SK-N-SH (cell line): ENCODE data around the gene MRPS11. TPM values are rescaled to one million over a fixed set of nuclear protein-coding genes. Genes with fewer than 3 reads are reported as not detected.
"Not testable (repeated sequence)": the region's sequence is repeated elsewhere in the genome, so short reads cannot be mapped to it uniquely, and the experiment has no call there.

Experiments
- CTCF ChIA-PET: fragments of 300-600, 350-600 bp; formaldehyde crosslinking; extraction: SDS; loops from one replicate; lab custom pipeline; 2021; lab: Yijun Ruan, JAX
- POLR2A ChIA-PET: fragments of 350-600 bp; sonication (Branson Sonifier 250); formaldehyde crosslinking; extraction: SDS; loops from one replicate; lab custom pipeline; 2020; ENCODE audit warnings: antibody characterized with exemption, inconsistent platforms; lab: Yijun Ruan, JAX
- DNase-seq: peaks from one replicate; pipeline ENCODE4 v3.0.0; 2012
- H2AFZ ChIP-seq: fragments of 200-600 bp; sonication (generic); 2 replicates; pipeline ENCODE4 v1.8.1; 2016; ENCODE audit warnings: antibody characterized with exemption, mild to moderate bottlenecking, low read depth
- H3F3A ChIP-seq: fragments of 200-600 bp; sonication (generic); replicated peaks from 2 replicates; pipeline ENCODE3; 2016; ENCODE audit warnings: antibody characterized with exemption, mild to moderate bottlenecking; ENCODE audit not compliant: insufficient read depth
- H3K27ac ChIP-seq, 2 experiments: fragments of 200-500 bp in 1 of 2; fragments of 200-600 bp in 1 of 2; sonication (Bioruptor generic) in 1 of 2; sonication (generic), shearing (Covaris generic) in 1 of 2; 2 replicates each; pipeline versions ENCODE4 v1.5.1 to v1.6.1; 2014 to 2016; ENCODE audit warnings: low read depth in 2 of 2, inconsistent platforms in 1 of 2, low read length in 1 of 2, mild to moderate bottlenecking in 1 of 2, mixed read lengths in 1 of 2
- H3K27me3 ChIP-seq: fragments of 200-600 bp; sonication (generic), shearing (Covaris generic); 2 replicates; pipeline ENCODE4 v1.6.1; 2016; ENCODE audit warnings: mixed run types; ENCODE audit not compliant: insufficient read depth
- H3K36me3 ChIP-seq, 2 experiments: fragments of 200-500 bp in 1 of 2; fragments of 200-600 bp in 1 of 2; sonication (Bioruptor generic) in 1 of 2; sonication (generic) in 1 of 2; replicated peaks in 1 of 2; 2 replicates each; pipeline versions ENCODE3 to v1.5.1; 2014 to 2016; ENCODE audit warnings: low read length in 1 of 2, mild to moderate bottlenecking in 1 of 2; ENCODE audit not compliant: insufficient read depth in 2 of 2, control insufficient read depth in 1 of 2
- H3K4me1 ChIP-seq, 2 experiments: fragments of 200-500 bp in 1 of 2; fragments of 200-600 bp in 1 of 2; sonication (Bioruptor generic) in 1 of 2; sonication (generic), shearing (Covaris generic) in 1 of 2; 2 replicates each; pipeline versions ENCODE4 v1.5.1 to v1.6.1; 2014 to 2016; ENCODE audit warnings: low read depth in 1 of 2, low read length in 1 of 2, mixed run types in 1 of 2; ENCODE audit not compliant: insufficient read depth in 2 of 2, control insufficient read depth in 1 of 2
- H3K4me2 ChIP-seq: fragments of 200-600 bp; sonication (generic), shearing (Covaris generic); 2 replicates; pipeline ENCODE4 v1.6.1; 2017; ENCODE audit warnings: mixed run types
- H3K4me3 ChIP-seq, 2 experiments: fragments of 200-500 bp in 1 of 2; fragments of 200-600 bp in 1 of 2; sonication (Bioruptor generic) in 1 of 2; sonication (generic), shearing (Covaris generic) in 1 of 2; 2 replicates each; pipeline versions ENCODE4 v1.5.1 to v1.8.1; 2014 to 2016; ENCODE audit warnings: low read depth in 2 of 2, inconsistent platforms in 1 of 2, low read length in 1 of 2, mild to moderate bottlenecking in 1 of 2, mixed read lengths in 1 of 2, moderate library complexity in 1 of 2
- H3K79me2 ChIP-seq: fragments of 200-600 bp; sonication (generic); 2 replicates; pipeline ENCODE4 v1.8.1; 2017; ENCODE audit warnings: mild to moderate bottlenecking; ENCODE audit not compliant: insufficient read depth
- H3K9ac ChIP-seq: fragments of 200-600 bp; sonication (generic); 2 replicates; pipeline ENCODE4 v1.6.1; 2017; ENCODE audit warnings: mixed run types
- H3K9me2 ChIP-seq: fragments of 200-600 bp; sonication (generic); 2 replicates; pipeline ENCODE4 v1.6.1; 2017; ENCODE audit warnings: mixed run types
- H3K9me3 ChIP-seq: fragments of 200-600 bp; sonication (generic); 2 replicates; pipeline ENCODE4 v1.6.1; 2017; ENCODE audit warnings: mixed run types, mild to moderate bottlenecking, moderate library complexity
- H4K20me1 ChIP-seq: fragments of 200-600 bp; sonication (generic); 2 replicates; pipeline ENCODE4 v1.6.1; 2017; ENCODE audit warnings: mild to moderate bottlenecking, mixed run types; ENCODE audit not compliant: insufficient read depth
- EP300 ChIP-seq, 2 experiments: IDR thresholded peaks; 2 replicates each; pipeline versions ENCODE4 v1.4.0 to v1.6.1; 2012; ENCODE audit warnings: borderline replicate concordance in 1 of 2, low read depth in 1 of 2, low read length in 1 of 2
- FOXJ3 ChIP-seq: sonication (generic); formaldehyde crosslinking; IDR thresholded peaks from 2 replicates; pipeline ENCODE4 v1.5.1; 2020; ENCODE audit warnings: mild to moderate bottlenecking, missing genetic modification reagents
- GATA2 ChIP-seq: sonication (generic); formaldehyde crosslinking; IDR thresholded peaks from 2 replicates; pipeline ENCODE4 v1.5.0; 2020; ENCODE audit warnings: mild to moderate bottlenecking, missing genetic modification reagents
- JUND ChIP-seq: IDR thresholded peaks from 2 replicates; pipeline ENCODE4 v1.4.0; 2012
- POLR2AphosphoS5 ChIP-seq: IDR thresholded peaks from 2 replicates; pipeline ENCODE4 v1.6.1; 2012; ENCODE audit warnings: low read depth, low read length
- RFX5 ChIP-seq: IDR thresholded peaks from 2 replicates; pipeline ENCODE4 v1.6.1; 2012; ENCODE audit warnings: mild to moderate bottlenecking, improper control_type of control experiment, low read length
- SIN3A ChIP-seq: IDR thresholded peaks from 2 replicates; pipeline ENCODE4 v1.6.1; 2012; ENCODE audit warnings: low read depth, mild to moderate bottlenecking, low read length, moderate library complexity, borderline replicate concordance
- TAF1 ChIP-seq: IDR thresholded peaks from 2 replicates; pipeline ENCODE4 v1.6.1; 2012; ENCODE audit warnings: low read depth, mild to moderate bottlenecking, low read length, moderate library complexity, borderline replicate concordance
- USF2 ChIP-seq: fragments of 150-350 bp; IDR thresholded peaks from 2 replicates; pipeline ENCODE4 v1.6.1; 2017; ENCODE audit warnings: antibody characterized with exemption, low read length, low read depth, borderline replicate concordance
- ZBTB33 ChIP-seq: IDR thresholded peaks from 2 replicates; pipeline ENCODE4 v1.4.0; 2012; ENCODE audit warnings: low read depth, borderline replicate concordance
- WGBS: methylation state at CpG from one replicate; pipeline ENCODE4 v1.1.6; 2017; ENCODE audit warnings: low lambda C conversion rate; 5-methylcytosine and 5-hydroxymethylcytosine counted together
- polyA plus RNA-seq, 3 experiments: library from polyadenylated mRNA; depleted of rRNA; stranded (reverse); fragments of >200 nt; gene quantifications; 2 replicates each; pipeline ENCODE4 v1.2.3, GENCODE V29; 2012

The MRPS11 gene
- polyA plus RNA-seq, 1 of the 3 experiments (the other 2 are of a cell fraction) = 101 TPM

GRCh38 chr15:88512601-88513000 lies 45.1 kb downstream of the MRPS11 start:
- no peaks in the 10 kb centered on the region for H3K4me1 ChIP-seq
- H3K4me2 ChIP-seq = no peak overlapping the region
- no peaks in the 10 kb centered on the region for H3F3A ChIP-seq
- CTCF ChIA-PET = interaction anchor here (0.7 kb wide), 1 partner anchor 322 kb away, joined by 4 read pairs; no protein-coding TSS in a partner anchor
- WGBS = 98% methylated on average over 5 of the region's 5 CpGs
- no peaks in the 10 kb centered on the region for H3K79me2 ChIP-seq
- POLR2A ChIA-PET = no interaction called here
- no peaks in the 10 kb centered on the region for H3K9me3 ChIP-seq
- no peaks in the 10 kb centered on the region for H3K27me3 ChIP-seq
- H3K27ac ChIP-seq = no peak overlapping the region
- no peak overlapping the region for H2AFZ ChIP-seq
- no peak overlapping the region for H3K4me3 ChIP-seq
- no peaks in the 10 kb centered on the region for H3K9me2 ChIP-seq
- no peak overlapping the region for H3K9ac ChIP-seq
- DNase-seq = no peak
- no peak for TF ChIP-seq TAF1
- no peak for TF ChIP-seq GATA2 (CRISPR knock-in tag)
- H3K36me3 ChIP-seq = peaks cover 9 to 46% of the 10 kb centered on the region in 2 experiments
- no peaks in the 10 kb centered on the region for H4K20me1 ChIP-seq

- Histone ChIP-seq H3K36me3 (peaks cover 6 to 45% of the 10 kb centered on the region in 2 experiments), H3K9ac (no peak overlapping the region), H3K9me2 (no peaks in the 10 kb centered on the region), H2AFZ (no peak overlapping the region), H3K79me2 (no peaks in the 10 kb centered on the region), H3F3A (no peaks in the 10 kb centered on the region), H3K27ac (no peak overlapping the region), H3K27me3 (no peaks in the 10 kb centered on the region), H3K4me1 (no peaks in the 10 kb centered on the region), H3K4me2 (no peak overlapping the region), H4K20me1 (no peaks in the 10 kb centered on the region), H3K9me3 (no peaks in the 10 kb centered on the region), H3K4me3 (no peak overlapping the region)
- no peak for DNase-seq
- ChIA-PET CTCF (no interaction called here), POLR2A (no interaction called here)
- 81% methylated on average over 5 of the region's 5 CpGs for WGBS
- TF ChIP-seq POLR2AphosphoS5 (no peak), EP300 (IDR thresholded peaks at IDR 0.05; ENCODE audit: borderline replicate concordance in 1 of 2, low read depth in 1 of 2, low read length in 1 of 2) (no peak), USF2 (no peak), ZBTB33 (no peak), GATA2 (CRISPR knock-in tag) (no peak)
Measured at GRCh38 chr15:88513195-88513594, 45.7 kb downstream of the MRPS11 start.

- WGBS = 92% methylated on average over 3 of the region's 3 CpGs
- ChIA-PET CTCF (interaction anchor here (1.0 to 1.9 kb wide), 2 partner anchors 10 to 42 kb away, joined by 3 to 4 read pairs; no protein-coding TSS in a partner anchor), POLR2A (no interaction called here)
- peaks cover 0 to 15% of the 10 kb centered on the region in 2 experiments for H3K36me3 ChIP-seq
- no peak for DNase-seq
- H3K79me2 ChIP-seq = no peaks in the 10 kb centered on the region
- H3K4me2 ChIP-seq = no peak overlapping the region
- H3F3A ChIP-seq = no peaks in the 10 kb centered on the region
- H4K20me1 ChIP-seq = no peaks in the 10 kb centered on the region
- no peak overlapping the region for H3K9ac ChIP-seq
- H2AFZ ChIP-seq = no peak overlapping the region
- no peaks in the 10 kb centered on the region for H3K4me1 ChIP-seq
- no peak overlapping the region for H3K27ac ChIP-seq
- TF ChIP-seq FOXJ3 (CRISPR knock-in tag) (no peak), POLR2AphosphoS5 (no peak), JUND (no peak), SIN3A (no peak), RFX5 (no peak)
- H3K9me2 ChIP-seq = no peaks in the 10 kb centered on the region
- H3K9me3 ChIP-seq = no peaks in the 10 kb centered on the region
- H3K4me3 ChIP-seq = no peak overlapping the region
- no peaks in the 10 kb centered on the region for H3K27me3 ChIP-seq
Measured at GRCh38 chr15:88518903-88519302, 51.4 kb downstream of the MRPS11 start.

- POLR2A ChIA-PET, H3K27ac ChIP-seq, CTCF ChIA-PET, H3K4me2 ChIP-seq, H3K4me1 ChIP-seq, H3K9me3 ChIP-seq, DNase-seq, H4K20me1 ChIP-seq, H3K27me3 ChIP-seq, H3F3A ChIP-seq, H3K9me2 ChIP-seq, H2AFZ ChIP-seq, H3K9ac ChIP-seq, H3K4me3 ChIP-seq, H3K79me2 ChIP-seq: not testable (repeated sequence)
- peaks cover 20 to 36% of the 10 kb centered on the region in 2 experiments for H3K36me3 ChIP-seq
- WGBS = 100% methylated on average over 1 of the region's 23 CpGs
Measured at GRCh38 chr15:88524094-88524493, 56.6 kb downstream of the MRPS11 start.
